GM23248 (cell line): ENCODE data around the gene TBX19.

ENCODE experiments used
- EZH2 ChIP-seq: fragments of 200-600 bp; sonication (generic); IDR thresholded peaks from 2 replicates; pipeline ENCODE4 v1.6.1; 2018; ENCODE audit warnings: antibody characterized with exemption, mild to moderate bottlenecking; ENCODE audit not compliant: insufficient read depth, poor library complexity, severe bottlenecking
- EZH2phosphoT487 ChIP-seq: fragments of 200-600 bp; sonication (generic); IDR thresholded peaks from 2 replicates; pipeline ENCODE4 v1.6.1; 2018; ENCODE audit warnings: antibody characterized with exemption, moderate library complexity, mild to moderate bottlenecking, low read depth; ENCODE audit not compliant: insufficient read depth

DNA sequence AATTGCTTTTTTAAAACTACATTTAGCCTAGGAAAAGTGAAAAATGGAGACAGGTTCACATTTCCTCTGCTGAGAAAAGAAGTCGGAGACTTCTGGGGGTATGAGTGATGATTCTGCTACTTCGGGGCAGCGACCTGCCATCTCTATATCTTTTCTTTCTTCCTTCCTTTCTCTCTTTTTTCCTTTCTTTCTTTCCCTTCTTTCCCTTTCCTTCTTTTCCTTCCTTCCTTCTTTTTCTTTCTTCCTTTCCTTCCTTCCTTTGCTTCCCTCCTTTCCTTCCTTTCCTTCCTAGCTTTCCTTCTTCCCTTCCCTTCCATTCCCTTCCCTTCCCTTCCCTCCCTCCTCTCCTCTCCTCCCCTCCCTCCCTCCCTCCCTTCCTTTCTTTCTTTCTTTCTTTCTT lies 17.8 kb downstream of the TBX19 start:
- TF ChIP-seq EZH2, result no peak
- no peak for TF ChIP-seq EZH2phosphoT487
